CD4-positive, alpha-beta T cell treated with Interleukin-1 beta for 1 hour (primary cell): ENCODE measurements around the gene GPX5.
"Not testable (repeated sequence)": the region's sequence is repeated elsewhere in the genome, so short reads cannot be mapped to it uniquely, and the experiment has no call there.

Experiments used
- DNase-seq, 2 donors: peaks; one replicate each; pipeline ENCODE4 v3.0.0-alpha.2; 2020 to 2022

Gene GPX5, protein sequence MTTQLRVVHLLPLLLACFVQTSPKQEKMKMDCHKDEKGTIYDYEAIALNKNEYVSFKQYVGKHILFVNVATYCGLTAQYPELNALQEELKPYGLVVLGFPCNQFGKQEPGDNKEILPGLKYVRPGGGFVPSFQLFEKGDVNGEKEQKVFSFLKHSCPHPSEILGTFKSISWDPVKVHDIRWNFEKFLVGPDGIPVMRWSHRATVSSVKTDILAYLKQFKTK

DNA sequence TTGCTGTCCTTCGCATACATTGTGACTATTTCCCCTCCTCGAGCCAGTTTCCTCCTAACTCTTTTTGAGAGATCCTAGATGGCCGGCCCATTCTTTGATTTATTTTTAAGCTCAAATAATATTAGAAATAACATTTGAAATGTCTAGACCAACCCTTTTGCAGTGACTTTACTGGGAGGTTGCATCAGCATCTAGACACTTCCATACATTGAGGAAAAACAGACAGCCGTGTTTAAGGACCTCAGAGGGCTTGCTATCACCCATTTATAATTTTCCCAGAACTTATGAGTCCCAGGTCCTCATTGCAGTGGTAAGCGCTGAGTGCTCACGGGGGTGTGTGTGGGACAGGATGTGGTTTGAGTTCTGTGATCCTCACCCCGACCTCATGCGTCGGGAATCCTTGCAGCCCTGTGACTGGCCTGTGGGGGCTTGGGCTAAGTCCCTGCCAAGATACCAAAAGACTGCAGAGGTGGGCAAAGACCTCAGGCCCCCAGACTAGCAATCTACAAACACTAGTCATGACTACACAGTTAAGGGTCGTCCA is at the start of gene GPX5:
TSS of gene GPX5 (plus strand) at position 386 of the 544 bp plus-strand sequence. CDS start at position 519, 133 bp downstream.
- DNase-seq = no peak

DNA sequence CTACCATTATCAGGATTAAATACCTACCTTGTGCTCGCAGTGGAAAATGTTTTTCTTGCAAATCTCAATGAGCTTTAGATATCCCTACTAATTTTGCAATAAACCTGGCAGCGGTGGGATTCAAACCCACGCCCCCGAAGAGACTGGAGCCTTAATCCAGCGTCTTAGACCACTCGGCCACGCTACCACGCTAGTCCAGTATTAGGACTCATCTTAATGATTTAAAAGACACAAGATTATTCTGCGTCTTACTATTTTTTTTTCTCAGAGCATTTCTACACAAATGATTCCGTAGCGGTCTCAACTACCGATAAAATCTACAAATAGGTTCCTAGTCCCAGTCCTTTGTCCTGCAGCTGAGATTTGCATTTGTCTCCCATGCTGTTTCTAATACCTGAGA is 47.2 kb upstream of the GPX5 start:
- no peak for DNase-seq

DNA sequence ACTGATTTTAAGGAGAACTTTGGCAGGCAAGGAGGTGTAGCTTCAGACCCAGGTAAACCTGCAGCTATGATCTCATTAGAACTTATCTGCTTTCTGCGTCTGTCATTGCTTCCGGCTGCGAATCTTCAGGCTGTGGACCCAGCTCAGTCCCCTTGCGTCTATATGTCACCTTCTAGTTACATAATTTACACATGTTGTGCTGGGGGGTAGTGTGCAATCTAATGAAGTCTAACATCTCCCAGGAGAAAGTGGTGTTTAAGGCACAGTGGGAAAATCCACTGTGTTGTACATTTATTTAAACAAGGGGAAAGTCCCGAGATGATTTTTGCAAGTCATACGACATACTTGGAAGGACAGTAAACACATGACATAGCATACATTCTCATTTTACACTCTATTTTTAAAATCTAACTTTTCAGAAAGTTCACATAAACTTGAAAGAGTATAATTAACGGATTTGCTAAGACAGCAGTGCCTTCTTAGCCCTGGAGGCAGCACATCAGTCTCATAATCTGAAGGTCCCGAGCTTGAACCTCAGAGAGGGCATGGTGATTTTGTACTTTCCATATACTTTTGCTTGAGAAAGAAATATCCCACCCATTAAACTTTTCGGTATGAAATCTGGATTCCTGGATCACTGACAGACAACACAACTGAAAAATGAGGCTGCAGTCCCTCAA is 45.3 kb upstream of the GPX5 start:
- no peak for DNase-seq

DNA sequence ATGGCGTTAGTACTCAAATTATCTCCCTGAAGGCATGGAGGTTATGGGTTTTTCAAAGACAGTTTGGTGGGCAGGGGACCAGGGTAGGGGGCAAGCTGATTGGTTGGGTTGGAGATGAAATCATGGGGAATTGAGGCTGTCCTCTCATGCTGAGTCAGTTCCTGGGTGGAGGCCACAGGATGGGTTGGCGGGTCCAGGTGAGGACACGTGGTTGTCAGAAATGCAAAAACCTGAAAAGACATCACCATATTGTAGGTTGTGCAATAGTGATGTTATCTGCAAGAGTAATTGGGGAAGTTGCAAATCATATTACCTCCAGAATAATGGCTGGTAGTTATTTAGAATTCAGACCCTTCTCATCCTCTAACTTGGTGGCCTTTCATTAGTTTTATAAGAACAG is 40.2 kb upstream of the GPX5 start:
- no peak for DNase-seq

DNA sequence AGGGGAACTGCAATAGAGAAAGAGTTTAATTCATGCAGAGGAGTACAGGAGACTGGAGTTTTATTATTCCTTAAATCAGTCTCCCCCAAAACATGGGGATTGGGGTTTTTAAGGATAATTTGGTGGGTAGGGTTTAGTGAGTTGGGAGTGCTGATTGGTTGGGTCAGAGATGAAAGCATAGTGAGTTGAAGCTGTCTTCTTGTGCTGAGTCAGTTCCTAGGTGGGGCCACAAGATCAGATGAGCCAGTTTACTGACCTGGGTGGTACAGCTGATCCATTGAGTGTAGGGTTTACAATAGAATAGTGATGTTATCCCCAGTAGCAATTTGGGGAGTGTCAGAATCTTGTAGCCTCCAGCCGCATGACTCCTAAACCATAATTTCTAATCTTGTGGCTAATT is 39.1 kb upstream of the GPX5 start:
- no peak for DNase-seq

DNA sequence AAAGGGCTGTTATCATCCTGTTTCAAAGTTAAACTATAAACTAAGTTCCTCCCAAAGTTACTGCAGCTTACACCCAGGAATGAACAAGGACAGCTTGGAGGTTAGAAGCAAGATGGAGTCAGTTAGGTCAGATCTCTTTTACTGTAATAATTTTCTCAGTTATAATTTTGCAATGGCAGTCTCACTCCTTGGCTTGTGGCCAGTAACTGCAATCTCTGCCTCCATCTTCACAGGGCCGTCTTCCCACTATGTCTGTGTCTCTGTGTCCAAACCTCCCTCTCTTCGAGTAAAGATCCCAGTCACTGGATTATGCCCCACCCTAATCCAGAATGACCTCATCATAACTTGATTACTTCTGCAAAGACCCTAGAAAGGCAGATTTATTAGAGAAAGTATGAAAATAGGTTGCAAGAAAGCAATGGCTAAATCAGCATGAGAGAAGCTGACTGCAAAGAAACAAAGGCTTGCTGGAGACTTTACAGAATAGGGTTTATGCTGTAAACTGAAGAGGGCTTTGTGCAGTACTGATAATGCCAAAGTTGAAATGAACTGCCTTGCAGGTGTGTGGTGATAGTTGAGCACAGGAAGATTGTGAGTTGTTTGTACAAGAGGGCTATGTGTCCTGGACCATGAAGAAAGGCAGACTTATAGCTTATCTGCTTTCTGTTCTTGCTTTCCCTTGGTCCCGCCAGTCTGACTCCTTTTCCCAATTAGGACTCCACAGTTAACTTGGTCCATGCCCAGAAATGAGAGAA is 38.5 kb upstream of the GPX5 start:
- no peak for DNase-seq

DNA sequence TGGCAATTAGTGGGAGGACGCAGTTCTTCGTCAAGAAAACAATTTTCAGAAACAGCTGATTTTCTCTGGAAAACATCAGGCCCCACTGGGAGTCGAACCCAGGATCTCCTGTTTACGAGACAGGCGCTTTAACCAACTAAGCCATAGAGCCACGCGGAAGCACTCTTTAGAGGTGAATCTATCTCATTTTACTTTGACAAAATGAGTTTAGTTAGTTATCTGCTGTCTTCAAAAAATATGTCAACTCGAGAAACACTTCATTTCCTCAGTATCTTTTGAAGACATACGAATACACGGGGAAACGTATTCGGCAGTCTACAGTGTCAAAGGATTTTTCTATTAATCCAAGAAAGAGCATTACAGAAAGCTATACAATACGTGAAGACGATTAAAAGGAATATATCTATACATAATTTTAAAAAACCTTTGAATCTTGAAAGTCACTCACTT is 36.7 kb upstream of the GPX5 start:
- DNase-seq = peak; percentile 3 to 27

DNA sequence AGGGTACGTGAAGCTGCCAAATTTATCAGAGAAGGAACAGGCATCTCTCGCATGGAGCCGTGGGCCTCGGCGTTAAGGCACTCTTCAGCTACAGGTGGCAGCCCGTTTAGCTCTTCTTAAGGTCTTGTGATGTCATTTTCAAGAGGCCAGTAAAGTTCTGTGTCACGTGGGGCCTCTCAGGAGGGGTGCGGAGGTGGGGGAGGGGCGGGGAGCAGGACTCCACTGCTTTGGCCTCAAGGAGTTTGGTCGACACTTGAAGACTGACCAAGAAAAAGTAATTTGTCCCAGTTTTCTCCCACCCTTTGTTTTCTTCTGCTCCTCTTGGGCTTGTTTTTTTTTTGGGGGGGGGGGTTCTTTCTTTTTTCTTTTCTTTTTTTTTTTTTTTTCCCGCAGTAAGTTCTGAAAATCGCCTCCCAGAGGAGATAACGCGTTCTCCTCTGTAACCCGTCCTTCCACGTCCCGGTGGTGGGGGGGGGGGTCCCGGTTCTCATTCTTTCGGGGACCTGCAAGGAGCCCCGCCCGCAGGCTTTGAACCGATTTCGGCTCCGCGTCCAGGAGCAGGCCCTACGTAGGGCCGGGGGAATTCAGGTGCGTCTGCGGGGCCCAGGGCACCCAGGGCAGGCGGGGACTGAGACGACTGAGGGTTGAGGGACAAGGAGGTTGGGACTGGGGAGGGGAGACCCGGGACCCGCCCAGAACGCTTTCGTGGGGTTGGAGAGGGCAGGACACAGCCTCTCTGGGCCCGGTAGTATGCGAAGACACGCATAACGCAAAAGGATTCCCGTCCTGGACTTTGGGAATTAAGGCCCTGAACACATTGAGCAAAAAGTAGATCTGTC is 36.1 kb upstream of the GPX5 start:
- peak; percentile 21 to 48 for DNase-seq

DNA sequence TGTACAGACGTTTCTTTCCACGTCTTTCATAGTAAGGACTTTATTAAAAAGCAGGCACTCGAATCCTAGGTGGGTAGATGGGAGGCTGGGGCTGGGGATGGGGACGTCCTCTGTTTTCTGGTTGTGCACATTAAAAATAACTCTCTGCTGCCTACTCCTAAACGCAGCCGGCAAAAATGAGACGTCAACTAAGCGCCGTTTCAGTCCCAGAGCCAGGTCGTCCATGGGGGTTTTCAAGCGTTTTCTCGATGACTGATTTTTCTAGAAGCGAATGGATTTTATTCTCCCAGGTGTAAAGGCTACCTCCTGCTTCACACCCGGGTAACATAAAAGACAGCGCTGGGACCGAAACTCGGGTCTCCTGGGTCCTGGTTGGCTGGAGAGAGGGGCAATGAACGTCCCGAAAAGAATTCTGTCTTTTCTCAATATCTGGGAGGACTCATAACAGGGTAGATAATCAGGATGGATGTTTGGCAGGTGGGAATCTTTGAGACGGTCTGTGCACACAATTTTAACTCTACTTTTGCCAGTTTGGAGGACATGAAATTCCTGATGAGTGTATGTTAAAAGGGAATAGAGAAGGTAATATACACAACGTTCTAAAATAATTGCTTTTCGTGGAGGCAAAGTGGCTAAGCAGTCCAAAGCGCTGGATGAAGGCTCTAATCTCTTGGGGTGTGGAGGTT is 35.3 kb upstream of the GPX5 start:
- no peak for DNase-seq

DNA sequence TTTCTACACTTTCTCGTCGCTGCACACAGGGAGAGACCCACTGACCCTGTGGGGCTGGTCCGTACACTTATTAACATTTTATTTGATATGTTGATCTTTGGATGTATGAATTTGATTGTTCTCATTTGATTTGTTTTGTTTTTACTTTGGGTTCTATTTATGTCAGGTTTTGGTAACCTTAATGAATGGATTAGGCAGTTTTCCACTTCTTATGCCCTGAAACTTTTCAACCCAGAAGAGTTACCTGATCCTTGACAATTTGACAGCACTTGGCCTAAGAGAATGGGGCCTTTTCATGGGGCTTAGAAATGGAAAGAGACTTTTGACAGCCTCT is 33.7 kb upstream of the GPX5 start:
- no peak for DNase-seq

DNA sequence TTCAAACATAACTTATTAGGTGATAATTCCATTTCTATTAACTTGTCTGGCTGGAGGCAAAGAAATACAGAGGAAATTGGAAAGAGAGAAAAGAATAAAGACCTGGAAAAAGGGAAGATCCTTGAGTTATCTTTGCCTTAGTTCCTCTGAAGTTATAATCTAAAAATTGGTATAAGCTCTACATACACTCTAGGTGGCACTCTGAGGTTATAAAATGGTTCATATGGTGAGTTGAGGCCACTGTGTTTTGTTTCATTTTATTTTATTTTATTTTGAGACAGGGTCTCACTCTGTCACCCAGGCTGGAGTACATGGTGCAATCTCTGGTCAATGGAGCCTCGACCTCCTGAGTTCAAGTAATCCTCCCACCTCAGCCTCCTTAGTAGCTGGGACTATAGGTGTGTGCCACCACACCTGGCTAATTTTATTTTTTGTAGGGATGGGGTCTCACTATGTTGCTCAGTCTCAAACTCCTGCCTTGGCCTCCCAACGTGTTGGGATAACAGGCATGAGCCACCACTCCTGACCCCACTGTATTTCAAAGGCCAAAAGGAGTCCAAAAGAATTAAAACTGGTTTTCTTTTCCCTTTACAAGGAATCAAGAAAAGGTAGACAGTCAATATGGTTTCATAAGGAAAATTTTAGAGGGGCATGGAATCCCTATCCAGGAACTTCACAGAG is 29.4 kb upstream of the GPX5 start:
- no peak for DNase-seq

DNA sequence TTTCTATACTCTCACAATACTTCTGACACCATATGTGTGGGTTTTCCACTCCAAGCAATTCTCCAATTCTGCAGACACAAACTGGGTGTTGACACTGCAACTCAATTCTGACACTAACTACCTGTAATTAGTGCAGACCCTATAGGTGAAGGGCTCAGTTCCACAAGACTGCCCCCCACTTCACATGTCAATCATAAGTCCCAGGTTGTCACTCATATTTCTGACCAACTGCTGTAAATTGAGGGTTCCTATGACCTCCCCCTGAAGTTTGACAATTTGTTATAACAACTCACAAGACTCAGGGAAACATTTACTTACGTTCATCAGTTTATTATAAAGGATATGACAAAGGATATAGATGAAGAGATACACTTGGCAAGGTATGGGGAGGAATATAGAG is 28.4 kb upstream of the GPX5 start:
- no peak for DNase-seq

DNA sequence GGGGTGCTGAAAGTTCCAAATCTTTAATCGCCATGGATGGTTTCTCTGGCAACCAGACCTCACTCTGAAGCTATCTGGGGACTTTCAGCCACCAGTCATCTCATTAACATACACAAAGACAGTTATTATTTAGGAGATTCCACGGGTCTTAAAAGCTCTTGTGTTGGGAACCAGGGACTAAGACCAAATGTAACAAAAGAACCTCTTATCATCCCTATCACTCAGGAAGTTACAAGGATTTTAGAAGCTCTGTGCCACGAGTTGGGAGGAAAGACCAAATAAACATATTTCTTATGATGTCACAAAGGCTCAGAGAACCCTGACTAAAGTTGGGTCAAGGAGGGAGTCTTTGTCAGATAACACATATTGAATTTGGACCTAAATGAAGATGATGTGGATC is 27.8 kb upstream of the GPX5 start:
- no peak for DNase-seq

DNA sequence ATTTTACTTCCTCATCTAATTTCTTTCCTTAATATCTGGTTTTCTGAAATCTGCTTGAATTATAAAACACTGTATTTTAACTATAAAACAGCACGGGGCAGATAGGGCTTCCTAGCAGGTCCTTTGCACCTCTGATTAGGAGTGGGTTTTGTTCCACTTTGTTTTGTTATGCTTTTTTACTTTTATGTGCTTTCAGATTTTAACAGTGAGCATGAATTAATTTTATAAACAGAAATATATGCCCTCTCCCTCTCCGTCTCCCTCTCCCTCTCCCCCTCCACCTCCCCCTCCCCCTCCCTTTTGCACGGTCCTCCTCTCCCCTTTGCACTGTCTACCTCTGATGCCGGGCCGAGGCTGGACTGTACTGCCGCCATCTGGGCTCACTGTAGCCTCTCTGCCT is 24.4 kb upstream of the GPX5 start:
- no peak for DNase-seq

DNA sequence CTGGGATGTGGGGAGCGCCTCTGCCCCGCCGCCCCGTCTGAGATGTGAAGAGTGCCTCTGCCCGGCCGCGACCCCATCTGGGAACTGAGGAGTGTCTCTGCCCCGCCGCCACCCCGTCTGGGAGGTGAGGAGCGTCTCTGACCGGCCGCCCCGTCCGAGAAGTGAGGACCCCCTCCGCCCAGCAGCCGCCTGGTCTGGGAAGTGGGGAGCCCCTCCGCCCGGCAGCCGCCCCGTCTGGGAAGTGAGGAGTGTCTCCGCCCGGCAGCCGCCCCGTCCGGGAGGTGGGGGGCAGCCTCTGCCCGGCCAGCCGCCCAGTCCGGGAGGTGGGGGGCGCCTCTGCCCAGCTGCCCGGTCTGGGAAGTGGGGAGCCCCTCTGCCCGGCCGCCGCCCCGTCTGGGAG is 23.5 kb upstream of the GPX5 start:
- DNase-seq = not testable (repeated sequence)

DNA sequence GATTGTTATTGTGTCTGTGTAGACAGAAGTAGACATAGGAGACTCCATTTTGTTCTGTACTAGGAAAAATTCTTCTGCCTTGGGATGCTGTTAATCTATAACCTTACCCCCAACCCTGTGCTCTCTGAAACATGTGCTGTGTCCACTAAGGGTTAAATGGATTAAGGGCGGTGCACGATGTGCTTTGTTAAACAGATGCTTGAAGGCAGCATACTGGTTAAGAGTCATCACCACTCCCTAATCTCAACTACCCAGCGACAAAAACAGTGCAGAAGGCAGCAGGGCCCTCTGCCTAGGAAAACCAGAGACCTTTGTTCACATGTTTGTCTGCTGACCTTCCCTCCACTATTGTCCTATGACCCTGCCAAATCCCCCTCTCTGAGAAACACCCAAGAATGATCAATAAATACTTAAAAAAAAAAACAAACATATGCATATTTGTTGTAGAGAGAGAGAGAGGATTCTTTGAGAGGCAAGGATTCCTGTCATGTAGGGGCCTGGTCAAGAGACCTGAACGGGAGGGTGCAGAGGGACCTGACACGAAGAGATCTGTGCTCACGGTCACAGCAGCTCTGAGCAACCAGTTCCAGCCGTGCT is 22.9 kb upstream of the GPX5 start:
- not testable (repeated sequence) for DNase-seq

DNA sequence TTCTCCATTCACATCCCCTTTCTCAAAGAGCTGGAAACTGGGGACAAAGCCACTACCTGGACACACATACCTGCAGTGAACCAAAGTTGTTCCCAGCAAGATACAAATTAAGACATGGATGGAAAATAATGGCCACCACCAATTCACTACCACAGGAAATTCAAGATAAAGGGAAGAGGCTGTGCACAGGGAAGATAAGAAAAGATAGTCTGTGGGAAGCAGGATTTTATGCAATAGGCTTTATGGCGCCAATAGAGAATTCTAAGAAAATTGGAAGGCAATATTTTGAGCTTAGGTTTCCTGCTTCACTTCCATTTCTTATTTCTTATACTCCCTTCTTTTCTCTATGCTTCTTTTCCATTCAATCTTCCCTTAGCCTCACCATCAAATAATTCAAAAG is 19.9 kb upstream of the GPX5 start:
- no peak for DNase-seq

DNA sequence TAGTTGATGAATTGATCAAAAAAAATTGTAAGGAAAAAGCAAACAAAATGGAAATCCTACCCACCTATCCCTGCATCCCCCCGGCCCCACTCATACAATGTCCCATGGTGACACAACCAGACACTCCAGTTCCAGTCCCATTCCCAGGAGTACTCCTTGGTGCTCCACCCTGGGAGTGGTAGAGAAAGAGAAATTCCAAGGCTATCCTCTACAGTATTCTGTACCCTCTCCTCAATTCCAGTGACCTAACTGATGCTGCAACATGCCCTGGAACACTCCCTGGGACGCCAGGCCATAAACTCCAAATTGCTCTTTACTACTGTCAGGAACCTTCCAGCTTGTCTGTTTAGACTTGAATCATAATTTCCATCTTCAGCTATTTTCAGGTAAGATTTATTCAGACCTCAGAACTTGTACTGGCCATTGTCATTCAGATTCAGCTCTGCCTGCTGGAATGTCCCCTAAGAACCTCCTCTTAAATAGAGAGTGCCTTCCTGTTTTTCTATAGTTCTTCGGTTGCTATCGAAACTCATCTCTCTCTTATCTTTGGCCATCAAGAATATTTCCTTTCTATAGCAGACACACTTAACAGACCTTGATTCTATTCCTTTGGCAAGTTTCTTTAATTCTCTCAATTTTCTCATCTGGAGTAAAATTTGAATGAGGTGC is 18.7 kb upstream of the GPX5 start:
- no peak for DNase-seq

DNA sequence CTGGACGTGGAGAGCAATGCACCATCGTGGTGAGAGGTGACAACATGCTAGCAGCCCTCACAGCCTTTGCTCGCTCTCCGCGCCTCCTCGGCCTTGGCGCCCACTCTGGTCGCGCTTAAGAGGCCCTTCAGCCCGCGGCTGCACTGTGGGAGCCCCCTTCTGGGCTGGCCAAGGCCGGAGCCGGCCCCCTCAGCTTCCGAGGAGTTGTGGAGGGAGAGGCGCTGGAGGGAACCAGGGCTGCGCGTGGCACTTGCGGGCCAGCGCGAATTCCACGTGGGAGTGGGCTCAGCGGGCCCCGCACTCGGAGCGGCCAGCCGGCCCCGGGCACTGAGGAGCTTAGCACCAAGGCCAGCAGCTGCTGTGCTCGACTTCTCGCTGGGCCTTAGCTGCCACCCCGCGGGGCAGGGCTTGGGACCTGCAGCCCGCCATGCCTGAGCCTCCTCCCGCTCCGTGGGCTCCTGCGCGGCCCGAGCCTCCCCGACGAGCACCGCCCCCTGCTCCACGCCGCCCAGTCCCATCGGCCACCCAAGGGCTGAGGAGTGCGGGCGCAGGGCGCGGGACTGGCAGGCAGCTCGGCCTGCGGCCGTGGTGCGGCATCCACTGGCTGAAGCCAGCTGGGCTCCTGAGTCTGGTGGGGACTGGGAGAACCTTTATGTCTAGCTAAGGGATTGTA is 13.9 kb upstream of the GPX5 start:
- DNase-seq = no peak

DNA sequence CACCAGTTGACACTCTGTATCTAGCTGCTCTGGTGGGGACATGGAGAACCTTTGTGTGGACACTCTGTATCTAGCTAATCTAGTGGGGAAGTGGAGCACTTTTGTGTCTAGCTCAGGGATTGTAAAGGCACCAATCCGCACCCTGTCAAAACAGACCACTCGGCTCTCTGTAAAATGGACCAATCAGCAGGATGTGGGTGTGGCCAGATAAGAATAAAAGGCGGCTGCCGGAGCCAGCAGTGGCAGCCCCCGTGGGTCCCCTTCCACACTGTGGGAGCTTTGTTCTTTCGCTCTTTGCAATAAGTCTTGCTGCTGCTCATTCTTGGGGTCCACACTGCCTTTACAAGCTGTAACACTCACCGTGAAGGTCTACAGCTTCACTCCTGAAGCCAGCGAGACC is 13.3 kb upstream of the GPX5 start:
- not testable (repeated sequence) for DNase-seq
